Motor neuron (in vitro differentiated cells): ENCODE data around the gene APOL2. TPM values are rescaled to one million over a fixed set of nuclear protein-coding genes. Genes with fewer than 3 reads are reported as not detected.
"Not testable (repeated sequence)": the region's sequence is repeated elsewhere in the genome, so short reads cannot be mapped to it uniquely, and the experiment has no call there.

Experiments used
- ATAC-seq, 8 experiments: fragments of 200-7000 bp; cut with Tn5 transposase; replicated peaks in 6 of 8; 2 replicates each; pipeline ENCODE4 v1.8.0; 2021; ENCODE audit warnings: mild to moderate bottlenecking in 8 of 8, moderate library complexity in 8 of 8
- H3K27ac ChIP-seq, 2 donors: fragments of 250-450 bp; sonication (Bioruptor Pico); 2 replicates each; pipeline ENCODE4 v1.9.0; 2021; ENCODE audit warnings: antibody characterized with exemption in 2 of 2, mild to moderate bottlenecking in 2 of 2, moderate library complexity in 1 of 2
- H3K4me1 ChIP-seq, 2 donors: fragments of 250-450 bp; sonication (Bioruptor Pico); replicated peaks in 1 of 2; 2 replicates each; pipeline ENCODE4 v1.6.1; 2021; ENCODE audit warnings: antibody characterized with exemption in 2 of 2, mild to moderate bottlenecking in 2 of 2, moderate library complexity in 1 of 2
- H3K4me3 ChIP-seq, 5 donors: fragments of 250-450 bp; sonication (Bioruptor Pico); 2 replicates each; pipeline ENCODE4 v1.9.0; 2021; ENCODE audit warnings: antibody characterized with exemption in 5 of 5, mild to moderate bottlenecking in 5 of 5, moderate library complexity in 4 of 5
- WGBS, 10 experiments: fragments of 450-650 bp; shearing (Covaris generic); methylation state at CpG; one replicate each; pipeline ENCODE4 v1.0.0; 2022; 5-methylcytosine and 5-hydroxymethylcytosine counted together
- in situ Hi-C, 9 experiments: fragments of 400-800 bp; cut with MboI; loops; one replicate each; pipeline ENCODE4 v1.15.0; 2021; ENCODE audit warnings: low sequenced_read_pairs in 9 of 9, low pct_unique_long_range_greater_than_20kb in 2 of 9; ENCODE audit not compliant: unreplicated experiment in 9 of 9
- total RNA-seq, 8 experiments: library from RNA; unstranded; fragments of 300-600 nt; gene quantifications; 2 replicates each; pipeline versions ENCODE4 v1.2.3 to v1.2.4, GENCODE V29; 2022

Gene APOL2
- total RNA-seq, 8 experiments from 2014 or later = 4.7 to 160 (median 27.8) TPM

- ATAC-seq = no peak
- 58 to 93% (median 89%) methylated on average over 2 to 5 of the region's 7 CpGs; no CpG with 5 or more reads in 1 of the 10 experiments for WGBS, 10 experiments
- peaks cover 6 to 16% of the 10 kb centered on the region in 2 donors for H3K4me1 ChIP-seq
- in situ Hi-C loops = no loop called here
- no peak overlapping the region for H3K27ac ChIP-seq
- H3K4me3 ChIP-seq = no peak overlapping the region
Observed at GRCh38 chr22:36233796-36234195, 5.5 kb downstream of the APOL2 start.

- no peak for ATAC-seq
- in situ Hi-C loops = no loop called here
- 65 to 100% (median 85%) methylated on average over 1 to 5 of the region's 13 CpGs; no CpG with 5 or more reads in 4 of the 10 experiments for WGBS, 10 experiments
- H3K4me3 ChIP-seq = no peak overlapping the region
- no peak overlapping the region for H3K27ac ChIP-seq
- H3K4me1 ChIP-seq = peaks cover under 1 to 11% of the 10 kb centered on the region in 2 donors
Observed at GRCh38 chr22:36232715-36233401, 6.5 kb downstream of the APOL2 start.

GRCh38 chr22:36231051-36231450 is 8.3 kb downstream of the APOL2 start:
- ATAC-seq = peak in 1 of 8 experiments; percentile 12
- in situ Hi-C loops = not testable (repeated sequence)

GRCh38 chr22:36229649-36230048 is 9.7 kb downstream of the APOL2 start:
- 100% methylated on average over 1 of the region's 3 CpGs; no CpG with 5 or more reads in 8 of the 10 experiments for WGBS, 10 experiments
- H3K4me3 ChIP-seq, H3K27ac ChIP-seq, ATAC-seq, H3K4me1 ChIP-seq, in situ Hi-C loops: not testable (repeated sequence)

More at GRCh38 chr22:36231051-36231450, 8.3 kb downstream of the APOL2 start:
- H3K27ac ChIP-seq, H3K4me3 ChIP-seq, H3K4me1 ChIP-seq: not testable (repeated sequence)
- 50 to 100% (median 85%) methylated on average over 1 to 2 of the region's 5 CpGs; no CpG with 5 or more reads in 6 of the 10 experiments for WGBS, 10 experiments

GRCh38 chr22:36228944-36229343 is 10.4 kb downstream of the APOL2 start:
- H3K4me1 ChIP-seq = peaks cover 0 to 4% of the 10 kb centered on the region in 2 donors
- 100% methylated on average over 1 of the region's 7 CpGs; no CpG with 5 or more reads in 9 of the 10 experiments for WGBS, 10 experiments
- H3K27ac ChIP-seq = no peak overlapping the region
- H3K4me3 ChIP-seq = no peak overlapping the region
- in situ Hi-C loops = no loop called here
- no peak for ATAC-seq

GRCh38 chr22:36228369-36228768 is 11.0 kb downstream of the APOL2 start:
- 67 to 80% methylated on average over 1 of the region's 1 CpG; no CpG with 5 or more reads in 8 of the 10 experiments for WGBS, 10 experiments
- H3K27ac ChIP-seq, H3K4me3 ChIP-seq, in situ Hi-C loops, H3K4me1 ChIP-seq: not testable (repeated sequence)
- peak in 1 of 8 experiments; percentile 55 for ATAC-seq

- WGBS, 10 experiments = 20 to 96% (median 76%) methylated on average over 1 to 5 of the region's 8 CpGs; no CpG with 5 or more reads in 4 of the 10 experiments
- ATAC-seq = no peak
Observed at GRCh38 chr22:36227806-36228205, 11.5 kb downstream of the APOL2 start.

GRCh38 chr22:36227396-36227795 is 11.9 kb downstream of the APOL2 start:
- Histone ChIP-seq H3K4me3 (no peak overlapping the region), H3K27ac (no peak overlapping the region), H3K4me1 (peaks cover 0 to 4% of the 10 kb centered on the region in 2 donors)
- no peak for ATAC-seq
- 83 to 100% (median 92%) methylated on average over 1 to 5 of the region's 9 CpGs; no CpG with 5 or more reads in 3 of the 10 experiments for WGBS, 10 experiments
- in situ Hi-C loops = no loop called here

More at GRCh38 chr22:36227806-36228205, 11.5 kb downstream of the APOL2 start:
- H3K27ac ChIP-seq = no peak overlapping the region
- H3K4me3 ChIP-seq = no peak overlapping the region
- in situ Hi-C loops = no loop called here
- peaks cover 0 to 4% of the 10 kb centered on the region in 2 donors for H3K4me1 ChIP-seq

GRCh38 chr22:36226189-36226588 is 13.1 kb downstream of the APOL2 start:
- peak in 2 of 8 experiments; percentile 3 for ATAC-seq
- WGBS, 10 experiments = no CpG with 5 or more reads among the region's 5 CpGs
- Histone ChIP-seq H3K4me1 (peaks cover 0 to 10% of the 10 kb centered on the region in 2 donors), H3K27ac (no peak overlapping the region), H3K4me3 (no peak overlapping the region)
- in situ Hi-C loops = no loop called here

GRCh38 chr22:36225333-36225922 is 13.9 kb downstream of the APOL2 start:
- Histone ChIP-seq H3K4me1 (peaks cover 0 to 13% of the 10 kb centered on the region in 2 donors), H3K27ac (no peak overlapping the region), H3K4me3 (no peak overlapping the region)
- peak in 2 of 8 experiments; percentile 5 to 10 for ATAC-seq
- in situ Hi-C loops = no loop called here
- WGBS, 10 experiments = 33 to 100% (median 73%) methylated on average over 1 to 5 of the region's 9 CpGs; no CpG with 5 or more reads in 5 of the 10 experiments

- H3K27ac ChIP-seq = no peak overlapping the region
- H3K4me3 ChIP-seq = no peak overlapping the region
- in situ Hi-C loops = no loop called here
- 74 to 100% (median 87%) methylated on average over 1 to 4 of the region's 4 CpGs; no CpG with 5 or more reads in 5 of the 10 experiments for WGBS, 10 experiments
- ATAC-seq = no peak
- peaks cover 0 to 15% of the 10 kb centered on the region in 2 donors for H3K4me1 ChIP-seq
Observed at GRCh38 chr22:36224245-36224644, 15.1 kb downstream of the APOL2 start.

GRCh38 chr22:36223504-36223903 is 15.8 kb downstream of the APOL2 start:
- H3K4me3 ChIP-seq = no peak overlapping the region
- no peak overlapping the region for H3K27ac ChIP-seq
- ATAC-seq = no peak
- peaks cover 0 to 11% of the 10 kb centered on the region in 2 donors for H3K4me1 ChIP-seq
- in situ Hi-C loops = no loop called here
- WGBS, 10 experiments = 20 to 96% (median 87%) methylated on average over 1 to 4 of the region's 8 CpGs; no CpG with 5 or more reads in 5 of the 10 experiments

- ATAC-seq = no peak
- H3K27ac ChIP-seq = no peak overlapping the region
- peaks cover 0 to 11% of the 10 kb centered on the region in 2 donors for H3K4me1 ChIP-seq
- H3K4me3 ChIP-seq = no peak overlapping the region
- in situ Hi-C loops = no loop called here
- 60 to 100% (median 80%) methylated on average over 1 to 5 of the region's 9 CpGs; no CpG with 5 or more reads in 3 of the 10 experiments for WGBS, 10 experiments
Observed at GRCh38 chr22:36222887-36223450, 16.4 kb downstream of the APOL2 start.
